VCaP (cell line): ENCODE data around the gene OVAAL.

Experiments used
- H3K27ac ChIP-seq: fragments of 450-650 bp; 2 replicates; pipeline ENCODE4 v1.5.1; 2017
- TF ChIP-seq, protein P1 (sequence below): fragments of 450-650 bp; conservative IDR thresholded peaks from 2 replicates; pipeline ENCODE4 v1.5.1; 2017; ENCODE audit warnings: mild to moderate bottlenecking, moderate library complexity

OVAAL gene

DNA sequence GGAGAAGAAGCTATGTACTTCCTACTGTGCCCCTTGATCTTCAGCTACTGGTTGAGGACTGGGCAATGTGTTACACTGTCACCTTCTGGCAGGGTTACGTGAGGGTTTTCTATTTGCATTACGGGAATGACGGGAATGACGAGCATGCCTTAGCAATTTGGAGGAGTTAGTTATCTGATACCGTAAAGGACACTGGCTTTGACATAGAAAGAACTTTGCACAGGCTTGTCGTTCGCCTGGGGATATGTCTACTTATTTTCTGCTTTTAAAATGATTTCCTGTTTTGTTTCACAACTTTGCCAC, 36.6 kb upstream of the OVAAL start:
- no peak overlapping the region for H3K27ac ChIP-seq
- TF ChIP-seq, protein P1, sequence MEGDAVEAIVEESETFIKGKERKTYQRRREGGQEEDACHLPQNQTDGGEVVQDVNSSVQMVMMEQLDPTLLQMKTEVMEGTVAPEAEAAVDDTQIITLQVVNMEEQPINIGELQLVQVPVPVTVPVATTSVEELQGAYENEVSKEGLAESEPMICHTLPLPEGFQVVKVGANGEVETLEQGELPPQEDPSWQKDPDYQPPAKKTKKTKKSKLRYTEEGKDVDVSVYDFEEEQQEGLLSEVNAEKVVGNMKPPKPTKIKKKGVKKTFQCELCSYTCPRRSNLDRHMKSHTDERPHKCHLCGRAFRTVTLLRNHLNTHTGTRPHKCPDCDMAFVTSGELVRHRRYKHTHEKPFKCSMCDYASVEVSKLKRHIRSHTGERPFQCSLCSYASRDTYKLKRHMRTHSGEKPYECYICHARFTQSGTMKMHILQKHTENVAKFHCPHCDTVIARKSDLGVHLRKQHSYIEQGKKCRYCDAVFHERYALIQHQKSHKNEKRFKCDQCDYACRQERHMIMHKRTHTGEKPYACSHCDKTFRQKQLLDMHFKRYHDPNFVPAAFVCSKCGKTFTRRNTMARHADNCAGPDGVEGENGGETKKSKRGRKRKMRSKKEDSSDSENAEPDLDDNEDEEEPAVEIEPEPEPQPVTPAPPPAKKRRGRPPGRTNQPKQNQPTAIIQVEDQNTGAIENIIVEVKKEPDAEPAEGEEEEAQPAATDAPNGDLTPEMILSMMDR = no peak

DNA sequence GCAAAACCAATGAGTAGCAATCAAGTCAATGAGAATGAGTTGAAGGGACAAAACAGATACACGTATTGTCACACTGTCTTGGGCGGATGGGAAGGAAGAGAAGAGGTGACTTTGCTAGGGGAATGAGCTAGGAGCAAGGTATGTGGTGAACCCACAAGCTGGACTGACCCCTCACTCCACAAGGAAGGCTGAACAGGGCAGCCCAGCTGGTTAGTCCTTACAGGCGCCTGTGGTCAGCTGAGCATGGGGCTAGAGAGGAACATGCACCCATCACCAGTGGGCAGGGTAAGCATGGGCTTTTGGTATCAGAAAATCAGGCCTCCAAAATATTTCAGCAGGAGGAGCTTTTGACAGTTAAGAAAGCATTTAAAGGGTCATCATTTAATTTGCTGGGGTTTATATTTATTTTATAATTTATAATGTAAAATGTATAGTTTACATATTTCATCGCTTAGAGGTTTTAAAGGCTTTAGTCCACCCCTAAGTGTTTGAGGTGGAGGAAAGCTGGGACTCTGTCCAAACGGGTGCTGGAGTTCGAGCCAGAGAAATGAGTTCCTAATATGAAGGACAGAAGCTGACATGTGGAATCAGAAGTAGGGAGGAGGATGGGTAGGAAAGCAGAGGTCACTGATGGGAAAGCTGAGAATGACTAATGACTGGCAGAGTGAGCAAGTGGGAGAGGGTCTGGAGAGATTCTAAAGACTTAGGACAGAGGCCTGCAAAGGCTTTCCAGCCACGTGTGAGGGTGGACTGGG, 34.4 kb upstream of the OVAAL start:
- H3K27ac ChIP-seq = no peak overlapping the region
- TF ChIP-seq, protein P1 = no peak

DNA sequence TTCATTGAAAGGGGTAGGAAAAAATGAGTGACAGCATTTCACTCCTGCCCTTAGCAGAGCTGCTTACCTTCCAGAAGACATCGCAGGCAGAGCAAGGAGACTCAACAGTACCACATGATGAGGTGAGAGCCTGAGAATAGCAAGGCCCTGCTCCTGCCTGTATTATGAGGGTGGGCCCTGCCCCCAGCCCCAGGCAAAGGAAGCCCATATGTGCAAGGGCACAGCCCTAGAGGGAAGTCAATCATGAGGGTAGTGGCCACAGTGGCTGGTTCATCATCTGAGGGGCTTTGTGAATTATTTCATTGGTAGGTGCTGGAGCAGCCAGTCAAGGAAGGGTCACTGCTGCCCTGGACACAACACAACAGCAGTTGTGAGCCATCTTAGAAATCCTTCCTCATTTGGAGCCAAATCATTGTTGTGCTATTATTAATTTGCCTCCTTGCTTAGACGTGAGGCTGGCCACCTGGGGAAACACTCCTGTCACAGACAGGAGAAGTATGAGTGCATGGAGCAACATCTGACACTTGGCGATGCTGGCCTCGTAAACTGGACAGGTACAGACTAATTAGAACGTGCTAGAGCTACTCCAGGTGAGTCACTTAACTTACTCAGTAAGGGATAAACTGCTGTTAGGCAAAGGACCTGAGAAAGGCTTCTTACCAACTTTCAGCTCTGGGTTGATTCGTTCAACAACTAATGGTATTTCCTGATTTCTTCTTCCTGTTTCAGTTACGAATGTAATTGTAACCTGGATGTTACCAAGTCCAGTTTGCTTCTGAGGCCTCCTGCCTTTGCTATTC, 33.6 kb upstream of the OVAAL start:
- TF ChIP-seq, protein P1 = no peak
- no peak overlapping the region for H3K27ac ChIP-seq

DNA sequence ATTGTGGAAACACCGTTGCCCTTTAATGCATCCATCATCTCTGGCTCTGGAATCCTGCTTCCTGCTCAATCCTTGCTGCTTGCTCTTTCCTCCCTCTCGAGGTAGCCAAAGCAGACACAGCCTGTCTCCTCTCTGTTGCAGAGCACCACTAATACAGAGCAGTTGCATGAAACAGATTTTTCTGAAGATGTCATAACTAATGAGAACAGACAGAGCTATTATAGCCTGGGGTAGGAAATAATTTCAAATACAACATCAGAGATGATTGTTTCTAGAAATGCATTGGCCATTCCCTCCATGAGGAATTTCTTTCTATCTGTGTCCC, 33.1 kb upstream of the OVAAL start:
- TF ChIP-seq, protein P1 = no peak
- no peak overlapping the region for H3K27ac ChIP-seq

DNA sequence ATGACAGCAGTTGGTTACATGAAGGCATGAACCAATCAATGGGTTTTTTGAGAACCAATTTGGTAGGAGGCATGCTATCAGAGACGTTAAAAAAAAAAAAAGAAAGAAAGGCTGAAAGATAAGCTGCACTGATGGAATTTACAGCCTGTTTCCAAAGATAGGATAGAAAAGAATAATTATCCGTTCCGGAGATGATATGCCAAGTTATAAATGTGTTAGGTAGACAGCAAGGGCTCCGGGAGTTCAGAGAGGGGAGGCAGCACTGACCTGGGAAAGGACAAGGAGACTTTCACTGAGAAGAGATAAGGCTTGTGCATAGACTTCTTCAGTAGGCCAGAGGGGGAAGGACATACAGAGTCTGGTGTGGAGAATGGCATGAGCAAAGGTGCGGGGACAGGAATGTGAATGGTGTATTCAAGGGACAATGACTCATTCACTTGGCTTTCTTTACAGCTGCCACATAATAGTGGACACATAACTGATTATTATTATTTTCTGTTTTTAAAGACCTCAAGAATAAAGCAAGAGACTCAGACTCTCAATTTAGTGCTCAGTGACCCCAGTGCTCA, 31.6 kb upstream of the OVAAL start:
- no peak overlapping the region for H3K27ac ChIP-seq
- TF ChIP-seq, protein P1 = no peak

DNA sequence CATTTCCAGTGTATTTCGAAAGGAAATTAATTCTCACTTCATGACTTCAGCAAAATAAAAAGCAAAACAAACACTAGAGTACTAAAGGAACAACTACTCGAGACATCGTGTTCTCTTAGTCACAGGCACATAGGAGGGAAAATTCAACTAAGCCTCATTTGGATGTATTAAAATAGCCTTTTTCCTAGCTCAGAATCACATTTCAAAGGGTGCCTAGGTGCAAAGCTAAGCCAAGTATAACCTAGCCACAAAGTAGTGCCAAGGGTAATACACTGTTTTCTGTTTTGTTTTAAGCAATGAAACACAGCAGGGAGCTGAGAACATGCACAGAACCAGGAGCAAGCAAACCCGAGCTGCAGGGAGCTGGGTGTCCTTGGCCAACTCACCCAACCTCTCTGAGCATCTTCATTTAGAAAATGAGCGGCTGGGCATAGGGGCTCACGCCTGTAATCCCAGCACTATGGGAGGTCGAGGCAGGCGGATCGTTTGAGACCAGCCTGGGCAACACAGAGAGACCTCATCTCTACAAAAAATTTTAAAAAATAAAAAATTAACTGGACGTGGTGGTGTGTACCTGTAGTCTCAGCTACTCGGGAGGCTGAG, 29.8 kb upstream of the OVAAL start:
- peak overlapping the region; percentile 36 for H3K27ac ChIP-seq
- TF ChIP-seq, protein P1 = no peak

DNA sequence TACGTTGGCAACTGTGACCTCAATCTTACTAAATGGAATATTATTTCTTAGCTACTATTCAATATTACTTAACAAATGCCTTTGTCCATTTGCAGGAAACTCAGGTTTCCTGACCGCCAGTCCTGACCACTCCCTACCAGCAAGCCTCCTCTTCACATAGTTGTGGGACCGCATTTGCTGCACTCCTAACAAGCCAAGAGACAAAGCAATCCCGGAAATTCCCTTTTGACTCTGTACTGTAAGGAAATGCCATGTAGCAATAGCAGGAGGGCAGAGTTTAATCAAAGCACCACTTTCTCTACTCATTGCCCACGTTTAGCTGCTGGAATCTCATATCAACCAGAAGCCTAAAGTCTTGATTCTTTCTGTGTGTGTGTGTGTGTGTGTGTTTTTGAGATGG, 28.3 kb upstream of the OVAAL start:
- H3K27ac ChIP-seq = no peak overlapping the region

More for the DNA sequence above, 28.3 kb upstream of the OVAAL start:
- TF ChIP-seq, protein P1 = no peak
